Measurements from ENCODE around the gene KTI12.

Gene KTI12

GRCh38 chr1:51988254-51988653 is 45.4 kb downstream of the KTI12 start:
- H3K4me3 ChIP-seq (ENCODE audit: low read depth, low read length) = no peak overlapping the region
- no peak for DNase-seq (ENCODE audit: low read depth)
- no peak for TF ChIP-seq CTCF (IDR thresholded peaks at IDR 0.05; ENCODE audit: low read depth, low read length, missing control alignments)
- in situ Hi-C loops (cut with HindIII; ENCODE audit: low sequenced_read_pairs) = loop anchor here (5.0 kb wide), 1 partner anchor 71 kb away; no protein-coding TSS in a partner anchor

- no peak for TF ChIP-seq CTCF (IDR thresholded peaks at IDR 0.05; ENCODE audit: low read depth, low read length, missing control alignments)
- no peak overlapping the region for H3K4me3 ChIP-seq (ENCODE audit: low read depth, low read length)
- in situ Hi-C loops (cut with HindIII; ENCODE audit: low sequenced_read_pairs) = loop anchor here (5.0 kb wide), 1 partner anchor 69 kb away; no protein-coding TSS in a partner anchor
- DNase-seq (ENCODE audit: low read depth) = no peak
Observed at GRCh38 chr1:51986718-51987117, 46.9 kb downstream of the KTI12 start.

- in situ Hi-C loops (cut with HindIII; ENCODE audit: low sequenced_read_pairs) = no loop called here
- DNase-seq (ENCODE audit: low read depth) = no peak
- TF ChIP-seq CTCF (IDR thresholded peaks at IDR 0.05; ENCODE audit: low read depth, low read length, missing control alignments) = no peak
- H3K4me3 ChIP-seq (ENCODE audit: low read depth, low read length) = no peak overlapping the region
Observed at GRCh38 chr1:51982161-51982560, 51.4 kb downstream of the KTI12 start.
